ENCODE measurements around the gene DNAJC30.
"Not testable (repeated sequence)": the region's sequence is repeated elsewhere in the genome, so short reads cannot be mapped to it uniquely, and the experiment has no call there.

The DNAJC30 gene

GRCh38 chr7:73663033-73663432 is 20.2 kb downstream of the DNAJC30 start:
- DNase-seq = no peak
- in situ Hi-C loops (cut with HindIII; ENCODE audit: low pct_ligation_motif_present, low pct_unique_long_range_greater_than_20kb, low sequenced_read_pairs) = no loop called here

GRCh38 chr7:73660594-73660993 is 22.7 kb downstream of the DNAJC30 start:
- DNase-seq; in situ Hi-C loops (cut with HindIII; ENCODE audit: low pct_ligation_motif_present, low pct_unique_long_range_greater_than_20kb, low sequenced_read_pairs): not testable (repeated sequence)

- in situ Hi-C loops (cut with HindIII; ENCODE audit: low pct_ligation_motif_present, low pct_unique_long_range_greater_than_20kb, low sequenced_read_pairs) = no loop called here
- DNase-seq = no peak
Measured at GRCh38 chr7:73659983-73660382, 23.3 kb downstream of the DNAJC30 start.

- DNase-seq; in situ Hi-C loops (cut with HindIII; ENCODE audit: low pct_ligation_motif_present, low pct_unique_long_range_greater_than_20kb, low sequenced_read_pairs): not testable (repeated sequence)
Measured at GRCh38 chr7:73655309-73655708, 27.9 kb downstream of the DNAJC30 start.

- in situ Hi-C loops (cut with HindIII; ENCODE audit: low pct_ligation_motif_present, low pct_unique_long_range_greater_than_20kb, low sequenced_read_pairs) = no loop called here
Measured at GRCh38 chr7:73652541-73652949, 30.7 kb downstream of the DNAJC30 start.

GRCh38 chr7:73650524-73650923 is 32.7 kb downstream of the DNAJC30 start:
- DNase-seq = no peak
- in situ Hi-C loops (cut with HindIII; ENCODE audit: low pct_ligation_motif_present, low pct_unique_long_range_greater_than_20kb, low sequenced_read_pairs) = no loop called here

More at GRCh38 chr7:73652541-73652949, 30.7 kb downstream of the DNAJC30 start:
- DNase-seq = no peak

GRCh38 chr7:73649576-73649975 is 33.7 kb downstream of the DNAJC30 start:
- no peak for DNase-seq

GRCh38 chr7:73648593-73649332 is 34.5 kb downstream of the DNAJC30 start:
- DNase-seq = no peak
- in situ Hi-C loops (cut with HindIII; ENCODE audit: low pct_ligation_motif_present, low pct_unique_long_range_greater_than_20kb, low sequenced_read_pairs) = no loop called here

More at GRCh38 chr7:73649576-73649975, 33.7 kb downstream of the DNAJC30 start:
- in situ Hi-C loops (cut with HindIII; ENCODE audit: low pct_ligation_motif_present, low pct_unique_long_range_greater_than_20kb, low sequenced_read_pairs) = no loop called here

GRCh38 chr7:73647725-73648592 is 35.3 kb downstream of the DNAJC30 start:
- in situ Hi-C loops (cut with HindIII; ENCODE audit: low pct_ligation_motif_present, low pct_unique_long_range_greater_than_20kb, low sequenced_read_pairs) = no loop called here
- peak; percentile 36 for DNase-seq

GRCh38 chr7:73646785-73647724 is 36.2 kb downstream of the DNAJC30 start:
- in situ Hi-C loops (cut with HindIII; ENCODE audit: low pct_ligation_motif_present, low pct_unique_long_range_greater_than_20kb, low sequenced_read_pairs) = no loop called here
- no peak for DNase-seq

- in situ Hi-C loops (cut with HindIII; ENCODE audit: low pct_ligation_motif_present, low pct_unique_long_range_greater_than_20kb, low sequenced_read_pairs) = no loop called here
- DNase-seq = no peak
Measured at GRCh38 chr7:73645643-73646174, 37.5 kb downstream of the DNAJC30 start.

GRCh38 chr7:73644688-73645286 is 38.5 kb downstream of the DNAJC30 start:
- in situ Hi-C loops (cut with HindIII; ENCODE audit: low pct_ligation_motif_present, low pct_unique_long_range_greater_than_20kb, low sequenced_read_pairs) = no loop called here
- no peak for DNase-seq

GRCh38 chr7:73642834-73643233 is 40.4 kb downstream of the DNAJC30 start:
- DNase-seq = no peak
- in situ Hi-C loops (cut with HindIII; ENCODE audit: low pct_ligation_motif_present, low pct_unique_long_range_greater_than_20kb, low sequenced_read_pairs) = no loop called here

- in situ Hi-C loops (cut with HindIII; ENCODE audit: low pct_ligation_motif_present, low pct_unique_long_range_greater_than_20kb, low sequenced_read_pairs) = no loop called here
Measured at GRCh38 chr7:73638911-73639310, 44.3 kb downstream of the DNAJC30 start.

GRCh38 chr7:73635428-73636200 is 47.6 kb downstream of the DNAJC30 start:
- in situ Hi-C loops (cut with HindIII; ENCODE audit: low pct_ligation_motif_present, low pct_unique_long_range_greater_than_20kb, low sequenced_read_pairs) = no loop called here
- DNase-seq = no peak

More at GRCh38 chr7:73638911-73639310, 44.3 kb downstream of the DNAJC30 start:
- no peak for DNase-seq

- DNase-seq = no peak
- in situ Hi-C loops (cut with HindIII; ENCODE audit: low pct_ligation_motif_present, low pct_unique_long_range_greater_than_20kb, low sequenced_read_pairs) = no loop called here
Measured at GRCh38 chr7:73633844-73634243, 49.4 kb downstream of the DNAJC30 start.

GRCh38 chr7:73633323-73633722 is 49.9 kb downstream of the DNAJC30 start:
- no peak for DNase-seq
- in situ Hi-C loops (cut with HindIII; ENCODE audit: low pct_ligation_motif_present, low pct_unique_long_range_greater_than_20kb, low sequenced_read_pairs) = no loop called here

Data from ACHN (cell line).